SK-N-SH (cell line): ENCODE data around the gene C3orf33.

Source experiments
- CTCF ChIP-seq: fragments of 200-600 bp; sonication (generic); IDR thresholded peaks from 2 replicates; pipeline ENCODE4 v1.6.1; 2017; ENCODE audit warnings: antibody characterized with exemption, mild to moderate bottlenecking, moderate library complexity
- ELF1 ChIP-seq: IDR thresholded peaks from 2 replicates; pipeline ENCODE4 v1.4.0; 2012
- EP300 ChIP-seq, 2 experiments: IDR thresholded peaks; 2 replicates each; pipeline versions ENCODE4 v1.4.0 to v1.6.1; 2012; ENCODE audit warnings: borderline replicate concordance in 1 of 2, low read depth in 1 of 2, low read length in 1 of 2
- EZH2phosphoT487 ChIP-seq: fragments of 200-600 bp; sonication (generic); IDR thresholded peaks from 2 replicates; pipeline ENCODE4 v1.6.1; 2017; ENCODE audit warnings: low read depth, mixed run types, mild to moderate bottlenecking, antibody characterized with exemption, moderate library complexity, borderline replicate concordance
- FOXJ3 ChIP-seq: sonication (generic); formaldehyde crosslinking; IDR thresholded peaks from 2 replicates; pipeline ENCODE4 v1.5.1; 2020; ENCODE audit warnings: mild to moderate bottlenecking, missing genetic modification reagents
- POLR2AphosphoS5 ChIP-seq: IDR thresholded peaks from 2 replicates; pipeline ENCODE4 v1.6.1; 2012; ENCODE audit warnings: low read depth, low read length
- RAD21 ChIP-seq: IDR thresholded peaks from 2 replicates; pipeline ENCODE4 v1.6.1; 2012; ENCODE audit warnings: mild to moderate bottlenecking, low read length
- RCOR1 ChIP-seq: fragments of 150-350 bp; IDR thresholded peaks from 2 replicates; pipeline ENCODE4 v1.6.1; 2017; ENCODE audit warnings: antibody characterized with exemption, low read length
- TEAD4 ChIP-seq: IDR thresholded peaks from 2 replicates; pipeline ENCODE4 v1.4.0; 2012; ENCODE audit warnings: mild to moderate bottlenecking, borderline replicate concordance; ENCODE audit not compliant: insufficient read depth
- USF2 ChIP-seq: fragments of 150-350 bp; IDR thresholded peaks from 2 replicates; pipeline ENCODE4 v1.6.1; 2017; ENCODE audit warnings: antibody characterized with exemption, low read length, low read depth, borderline replicate concordance
- YY1 ChIP-seq: IDR thresholded peaks from 2 replicates; pipeline ENCODE4 v1.4.0; 2012; ENCODE audit warnings: low read depth, mild to moderate bottlenecking
- TF ChIP-seq, protein P1 (sequence below): IDR thresholded peaks from 2 replicates; pipeline ENCODE4 v1.4.0; 2012; ENCODE audit warnings: low read depth

GRCh38 chr3:155730843-155731242 is 75.2 kb downstream of the C3orf33 start:
- TF ChIP-seq RAD21 = no peak
- no peak for TF ChIP-seq EP300 (IDR thresholded peaks at IDR 0.05; ENCODE audit: borderline replicate concordance in 1 of 2, low read depth in 1 of 2, low read length in 1 of 2)
- no peak for TF ChIP-seq RCOR1
- TF ChIP-seq YY1 = no peak
- no peak for TF ChIP-seq CTCF
- no peak for TF ChIP-seq TEAD4
- TF ChIP-seq USF2 = no peak
- no peak for TF ChIP-seq ELF1
- TF ChIP-seq, protein P1, sequence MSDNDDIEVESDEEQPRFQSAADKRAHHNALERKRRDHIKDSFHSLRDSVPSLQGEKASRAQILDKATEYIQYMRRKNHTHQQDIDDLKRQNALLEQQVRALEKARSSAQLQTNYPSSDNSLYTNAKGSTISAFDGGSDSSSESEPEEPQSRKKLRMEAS = no peak
- no peak for TF ChIP-seq POLR2AphosphoS5
- no peak for TF ChIP-seq FOXJ3 (CRISPR knock-in tag)
- no peak for TF ChIP-seq EZH2phosphoT487
